HEK293 (cell line): ENCODE results near the gene PRSS8.

ENCODE experiments used
- AEBP2 ChIP-seq: fragments of 450-650 bp; formaldehyde crosslinking; IDR thresholded peaks from 2 replicates; pipeline ENCODE4 v1.5.1; 2016; ENCODE audit warnings: missing biosample characterization, missing genetic modification characterization, borderline replicate concordance
- BCL11A ChIP-seq: fragments of 450-650 bp; formaldehyde crosslinking; IDR thresholded peaks from 2 replicates; pipeline ENCODE4 v1.5.1; 2016; ENCODE audit warnings: low read depth, missing biosample characterization, missing genetic modification characterization
- PRDM10 ChIP-seq: fragments of 450-650 bp; formaldehyde crosslinking; IDR thresholded peaks from 2 replicates; pipeline ENCODE4 v1.5.1; 2016; ENCODE audit warnings: missing biosample characterization, missing genetic modification characterization
- TSHZ1 ChIP-seq: fragments of 450-650 bp; formaldehyde crosslinking; IDR thresholded peaks from 2 replicates; pipeline ENCODE4 v1.5.1; 2016; ENCODE audit warnings: missing biosample characterization, missing genetic modification characterization, borderline replicate concordance
- ZBTB20 ChIP-seq: fragments of 450-650 bp; formaldehyde crosslinking; IDR thresholded peaks from 2 replicates; pipeline ENCODE4 v1.5.1; 2016; ENCODE audit warnings: missing biosample characterization, missing genetic modification characterization
- ZNF202 ChIP-seq: fragments of 450-650 bp; formaldehyde crosslinking; IDR thresholded peaks from 2 replicates; pipeline ENCODE4 v1.5.1; 2016; ENCODE audit warnings: missing biosample characterization, missing genetic modification characterization, borderline replicate concordance
- ZNF23 ChIP-seq: fragments of 450-650 bp; formaldehyde crosslinking; IDR thresholded peaks from 2 replicates; pipeline ENCODE4 v1.5.1; 2016; ENCODE audit warnings: missing biosample characterization, missing genetic modification characterization, borderline replicate concordance
- ZNF248 ChIP-seq: fragments of 450-650 bp; formaldehyde crosslinking; IDR thresholded peaks from 2 replicates; pipeline ENCODE4 v1.5.1; 2017; ENCODE audit warnings: missing biosample characterization, missing genetic modification characterization
- ZNF280C ChIP-seq: fragments of 450-650 bp; formaldehyde crosslinking; IDR thresholded peaks from 2 replicates; pipeline ENCODE4 v1.5.1; 2016; ENCODE audit warnings: missing biosample characterization, missing genetic modification characterization
- ZNF518A ChIP-seq: fragments of 450-650 bp; formaldehyde crosslinking; conservative IDR thresholded peaks from 2 replicates; pipeline ENCODE4 v1.5.1; 2016; ENCODE audit warnings: low read depth, missing biosample characterization, missing genetic modification characterization
- ZNF580 ChIP-seq: fragments of 450-650 bp; formaldehyde crosslinking; IDR thresholded peaks from 2 replicates; pipeline ENCODE4 v1.5.1; 2016; ENCODE audit warnings: missing biosample characterization, missing genetic modification characterization
- ZNF658 ChIP-seq: fragments of 450-650 bp; formaldehyde crosslinking; IDR thresholded peaks from 2 replicates; pipeline ENCODE4; 2016; ENCODE audit warnings: missing biosample characterization, missing genetic modification characterization
- ZNF776 ChIP-seq: fragments of 450-650 bp; formaldehyde crosslinking; IDR thresholded peaks from 2 replicates; pipeline ENCODE4 v1.5.0; 2017; ENCODE audit warnings: missing biosample characterization, missing genetic modification characterization, borderline replicate concordance
- ZNF791 ChIP-seq: fragments of 450-650 bp; formaldehyde crosslinking; IDR thresholded peaks from 2 replicates; pipeline ENCODE4 v1.5.1; 2016; ENCODE audit warnings: missing biosample characterization, missing genetic modification characterization
- ZSCAN30 ChIP-seq: fragments of 450-650 bp; IDR thresholded peaks from 2 replicates; pipeline ENCODE4 v1.5.1; 2018; ENCODE audit warnings: missing biosample characterization, mild to moderate bottlenecking, missing genetic modification characterization, moderate library complexity

PRSS8 gene

GRCh38 chr16:31117384-31118222, 17.9 kb downstream of the PRSS8 start, which contains the start of gene KAT8 (continued):
- TF ChIP-seq TSHZ1 (tag by site-specific recombination) (no peak; the same call in 1 of the 2 replicates), ZNF518A (tag by site-specific recombination) (peak; percentile 95), ZNF280C (tag by site-specific recombination) (no peak), ZNF776 (no peak), ZNF248 (tag by site-specific recombination) (no peak), ZNF658 (tag by site-specific recombination) (no peak), AEBP2 (tag by site-specific recombination) (no peak), ZNF580 (tag by site-specific recombination) (no peak), ZNF202 (tag by site-specific recombination) (no peak; the same call in 1 of the 2 replicates), ZNF791 (no peak), PRDM10 (tag by site-specific recombination) (no peak), BCL11A (tag by site-specific recombination) (no peak), ZBTB20 (tag by site-specific recombination) (peak; percentile 85), ZSCAN30 (tag by site-specific recombination) (peak; percentile 53; the same call in 1 of the 2 replicates), ZNF23 (tag by site-specific recombination) (no peak)
